OCI-LY1 (cell line): ENCODE results near the gene TMEM106C.

Source experiments
- EZH2 ChIP-seq: fragments of 200-600 bp; sonication (generic), shearing (Covaris generic); IDR thresholded peaks from 2 replicates; pipeline ENCODE4 v1.8.0; 2017; ENCODE audit warnings: borderline replicate concordance, mixed run types, mild to moderate bottlenecking, antibody characterized with exemption, low read length, moderate library complexity, mixed read lengths
- TF ChIP-seq, protein P1 (sequence below): fragments of 200-600 bp; sonication (generic), shearing (Covaris generic); IDR thresholded peaks from 2 replicates; pipeline ENCODE4 v1.5.1; 2017; ENCODE audit warnings: mild to moderate bottlenecking, antibody characterized with exemption, low read length, moderate library complexity, mixed read lengths

DNA sequence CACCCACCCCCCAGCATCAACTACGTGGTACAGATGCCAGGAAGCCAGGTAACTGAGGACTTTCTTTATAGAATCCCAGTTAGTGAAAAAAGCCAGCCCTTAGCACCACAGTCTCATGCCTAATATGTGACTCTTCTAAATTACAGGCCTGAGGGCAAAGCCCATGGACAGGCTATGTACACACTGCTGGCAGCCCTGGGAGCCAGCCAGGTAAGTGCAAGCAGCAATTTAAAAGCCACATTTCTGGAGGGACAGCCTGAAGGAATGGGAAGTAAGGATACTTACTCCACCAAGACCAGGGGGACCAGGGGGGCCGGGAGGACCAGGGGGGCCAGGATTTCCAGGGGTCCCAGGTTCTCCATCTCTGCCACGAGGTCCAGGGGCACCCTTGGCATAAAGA is 33.9 kb downstream of the TMEM106C start:
- TF ChIP-seq, protein P1, sequence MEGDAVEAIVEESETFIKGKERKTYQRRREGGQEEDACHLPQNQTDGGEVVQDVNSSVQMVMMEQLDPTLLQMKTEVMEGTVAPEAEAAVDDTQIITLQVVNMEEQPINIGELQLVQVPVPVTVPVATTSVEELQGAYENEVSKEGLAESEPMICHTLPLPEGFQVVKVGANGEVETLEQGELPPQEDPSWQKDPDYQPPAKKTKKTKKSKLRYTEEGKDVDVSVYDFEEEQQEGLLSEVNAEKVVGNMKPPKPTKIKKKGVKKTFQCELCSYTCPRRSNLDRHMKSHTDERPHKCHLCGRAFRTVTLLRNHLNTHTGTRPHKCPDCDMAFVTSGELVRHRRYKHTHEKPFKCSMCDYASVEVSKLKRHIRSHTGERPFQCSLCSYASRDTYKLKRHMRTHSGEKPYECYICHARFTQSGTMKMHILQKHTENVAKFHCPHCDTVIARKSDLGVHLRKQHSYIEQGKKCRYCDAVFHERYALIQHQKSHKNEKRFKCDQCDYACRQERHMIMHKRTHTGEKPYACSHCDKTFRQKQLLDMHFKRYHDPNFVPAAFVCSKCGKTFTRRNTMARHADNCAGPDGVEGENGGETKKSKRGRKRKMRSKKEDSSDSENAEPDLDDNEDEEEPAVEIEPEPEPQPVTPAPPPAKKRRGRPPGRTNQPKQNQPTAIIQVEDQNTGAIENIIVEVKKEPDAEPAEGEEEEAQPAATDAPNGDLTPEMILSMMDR = no peak
- TF ChIP-seq EZH2 = no peak
